IPS DF 19.7 (cell line): ENCODE results near the gene RC3H2.
"Not testable (repeated sequence)": the region's sequence is repeated elsewhere in the genome, so short reads cannot be mapped to it uniquely, and the experiment has no call there.

Source experiments
- DNase-seq: peaks from one replicate; pipeline ENCODE4 v3.0.0-alpha.2; 2013; ENCODE audit warnings: low read depth, low spot score

RC3H2 gene

GRCh38 chr9:122846371-122846940, 58.7 kb downstream of the RC3H2 start:
- DNase-seq = no peak

- DNase-seq = no peak
Observed at GRCh38 chr9:122845116-122845515, 60.0 kb downstream of the RC3H2 start.

GRCh38 chr9:122844137-122844536, 61.0 kb downstream of the RC3H2 start:
- no peak for DNase-seq

- no peak for DNase-seq
Observed at GRCh38 chr9:122841501-122841900, 63.7 kb downstream of the RC3H2 start.

DNA sequence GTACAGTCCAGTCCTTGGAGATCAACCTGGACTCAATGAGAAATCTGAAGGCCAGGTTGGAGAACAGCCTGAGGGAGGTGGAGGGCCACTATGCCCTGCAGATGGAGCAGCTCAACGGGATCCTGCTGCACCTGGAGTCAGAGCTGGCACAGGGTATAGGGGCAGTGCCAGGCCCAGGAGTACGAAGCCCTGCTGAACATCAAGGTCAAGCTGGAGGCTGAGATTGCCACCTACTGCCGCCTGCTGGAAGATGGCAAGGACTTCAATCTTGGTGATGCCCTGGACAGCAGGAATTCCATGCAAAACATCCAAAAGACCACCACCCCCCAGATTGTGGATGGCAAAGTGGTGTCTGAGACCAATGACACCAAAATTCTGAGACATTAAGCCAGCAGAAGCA, 66.7 kb downstream of the RC3H2 start:
- DNase-seq = not testable (repeated sequence)

- no peak for DNase-seq
Observed at GRCh38 chr9:122837266-122837850, 67.8 kb downstream of the RC3H2 start.

DNA sequence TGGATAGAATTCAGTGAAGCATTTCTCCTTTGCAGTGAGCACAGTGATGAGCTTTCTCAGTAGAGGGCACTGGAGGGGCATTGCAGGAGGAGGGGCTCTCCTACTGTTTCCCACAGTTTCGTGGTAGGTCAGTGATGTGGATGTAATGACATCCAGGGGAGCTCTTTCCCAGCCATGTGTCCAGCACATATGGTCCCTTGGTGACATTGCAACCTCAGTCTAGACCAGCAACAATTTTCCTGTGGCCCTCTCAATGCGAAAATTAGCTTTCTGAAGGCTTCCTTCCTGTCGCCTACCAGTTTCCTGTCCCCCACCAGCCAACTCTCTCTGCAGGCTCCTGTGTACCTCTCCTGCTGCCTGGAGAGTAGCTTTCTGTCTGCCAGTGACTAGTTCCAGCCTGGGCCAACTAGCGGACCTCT, 69.8 kb downstream of the RC3H2 start:
- no peak for DNase-seq

DNA sequence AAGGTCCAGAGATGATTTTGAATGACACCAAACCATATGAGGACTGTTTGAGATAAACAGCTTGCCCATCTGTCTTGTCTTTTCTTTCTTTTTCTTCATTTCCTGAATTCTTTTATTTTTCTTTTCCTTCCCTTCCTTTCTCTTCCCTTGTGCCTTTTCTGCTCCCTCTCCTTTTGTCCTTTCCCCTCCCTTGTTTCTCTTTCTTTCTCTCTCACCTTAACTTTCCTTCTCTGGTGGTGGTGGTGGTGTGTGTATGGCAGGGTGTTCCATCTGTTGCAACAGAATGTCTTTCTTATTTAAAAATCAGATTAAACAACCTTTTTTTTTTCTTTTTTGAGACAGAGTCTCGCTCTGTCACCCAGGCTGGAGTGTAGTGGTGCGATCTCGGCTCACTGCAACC, 73.0 kb downstream of the RC3H2 start:
- no peak for DNase-seq

GRCh38 chr9:122828965-122829284, 76.2 kb downstream of the RC3H2 start:
- DNase-seq = not testable (repeated sequence)

GRCh38 chr9:122827761-122828093, 77.4 kb downstream of the RC3H2 start:
- no peak for DNase-seq

DNA sequence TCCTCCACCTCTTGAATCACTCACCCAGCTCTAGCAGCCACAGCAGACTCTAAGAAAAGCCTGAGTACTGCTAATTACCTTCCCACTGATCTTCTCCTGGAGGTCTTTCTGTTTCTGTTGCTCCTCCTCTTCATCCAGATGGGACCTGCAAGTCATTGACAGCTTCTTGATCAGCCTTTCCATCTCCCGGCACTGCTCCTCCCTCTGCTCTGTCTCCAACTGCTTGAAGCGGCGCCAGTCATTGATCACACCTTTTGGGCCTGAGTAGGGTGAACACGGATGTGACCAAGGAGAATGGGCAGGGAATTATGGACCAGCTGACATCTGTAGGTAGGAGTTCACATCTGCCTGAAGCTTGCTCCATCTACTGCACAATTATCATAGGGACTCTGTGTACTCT, 82.2 kb downstream of the RC3H2 start:
- DNase-seq = no peak

DNA sequence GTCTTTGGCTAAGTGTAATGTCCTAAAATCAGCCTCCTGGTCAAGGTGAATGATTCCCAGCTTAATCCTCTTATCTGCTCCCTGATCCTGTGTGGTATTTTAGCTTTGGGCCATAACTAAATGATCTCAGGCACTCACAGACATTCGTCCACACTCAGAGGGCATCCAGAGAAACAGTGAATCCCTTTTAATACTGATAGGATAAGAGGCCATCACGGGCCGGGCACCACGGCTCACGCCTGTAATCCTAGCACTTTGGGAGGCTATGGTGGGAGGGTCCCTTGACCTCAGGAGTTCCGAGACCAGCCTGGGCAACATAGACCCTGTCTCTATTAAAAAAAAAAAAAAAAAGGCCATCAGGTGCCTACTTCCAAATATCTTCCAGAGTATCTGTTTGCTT, 83.1 kb downstream of the RC3H2 start:
- no peak for DNase-seq

GRCh38 chr9:122821278-122821943, 83.7 kb downstream of the RC3H2 start:
- DNase-seq = no peak

GRCh38 chr9:122820490-122820845, 84.7 kb downstream of the RC3H2 start:
- no peak for DNase-seq

GRCh38 chr9:122819791-122820489, 85.2 kb downstream of the RC3H2 start:
- DNase-seq = no peak

GRCh38 chr9:122819326-122819725, 85.8 kb downstream of the RC3H2 start:
- no peak for DNase-seq

GRCh38 chr9:122816163-122816867, 88.8 kb downstream of the RC3H2 start:
- DNase-seq = no peak

DNA sequence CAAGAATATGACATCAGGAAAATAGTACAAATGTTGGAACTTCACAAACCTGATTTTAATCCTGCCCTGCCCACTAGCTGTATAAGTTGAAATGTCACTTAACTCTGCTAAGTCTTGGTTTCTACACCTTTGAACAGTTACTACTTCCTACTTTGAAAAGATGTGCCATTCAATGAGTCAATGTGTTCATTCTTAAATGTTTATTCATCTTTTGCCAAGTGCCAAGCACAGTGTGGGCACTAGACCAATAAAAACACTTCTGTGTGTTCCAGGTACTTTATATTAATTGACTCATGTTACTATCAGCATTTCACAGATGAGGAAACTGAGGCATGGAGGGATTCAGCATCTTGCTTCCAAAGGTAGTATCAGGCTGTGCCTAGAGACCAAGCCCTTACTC, 89.6 kb downstream of the RC3H2 start:
- no peak for DNase-seq

DNA sequence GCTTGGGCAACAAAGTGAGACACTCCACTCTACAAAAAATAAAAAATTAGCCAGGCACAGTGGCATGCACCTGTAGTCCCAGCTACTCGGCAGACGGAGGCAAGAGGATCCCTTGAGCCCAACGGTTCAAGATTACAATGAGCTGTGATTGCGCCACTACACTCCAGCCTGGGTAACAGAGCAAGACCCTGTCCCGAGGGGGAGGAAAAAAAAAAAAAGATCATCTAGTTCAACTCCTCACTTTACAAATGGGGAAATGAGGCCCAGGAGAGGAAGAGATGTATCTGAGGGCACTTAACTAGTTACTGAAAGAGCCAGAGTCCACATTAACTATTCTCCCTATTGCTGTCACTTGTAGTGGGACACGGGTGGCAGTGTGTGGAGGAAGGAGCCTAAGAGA, 90.6 kb downstream of the RC3H2 start:
- no peak for DNase-seq

DNA sequence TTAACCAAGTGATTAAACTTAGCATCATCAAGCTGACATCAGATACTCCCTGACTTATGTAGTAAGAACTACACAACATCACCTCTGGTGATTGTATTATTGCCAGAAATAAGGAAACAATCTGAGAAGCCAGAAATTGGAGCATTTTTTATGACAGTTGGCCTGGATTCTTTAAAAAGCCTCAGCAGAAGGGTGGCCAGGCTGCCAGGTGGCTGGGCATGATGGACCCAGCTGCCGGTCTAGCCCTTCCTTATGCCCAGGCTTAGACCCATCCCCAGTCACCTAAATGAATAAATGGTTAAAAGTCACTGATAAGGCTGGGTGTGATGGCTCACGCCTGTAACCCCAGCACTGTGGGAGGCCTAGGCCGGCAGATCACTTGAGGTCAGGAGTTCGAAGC, 92.4 kb downstream of the RC3H2 start:
- no peak for DNase-seq

GRCh38 chr9:122810306-122810946, 94.7 kb downstream of the RC3H2 start:
- DNase-seq = peak; percentile 57

DNA sequence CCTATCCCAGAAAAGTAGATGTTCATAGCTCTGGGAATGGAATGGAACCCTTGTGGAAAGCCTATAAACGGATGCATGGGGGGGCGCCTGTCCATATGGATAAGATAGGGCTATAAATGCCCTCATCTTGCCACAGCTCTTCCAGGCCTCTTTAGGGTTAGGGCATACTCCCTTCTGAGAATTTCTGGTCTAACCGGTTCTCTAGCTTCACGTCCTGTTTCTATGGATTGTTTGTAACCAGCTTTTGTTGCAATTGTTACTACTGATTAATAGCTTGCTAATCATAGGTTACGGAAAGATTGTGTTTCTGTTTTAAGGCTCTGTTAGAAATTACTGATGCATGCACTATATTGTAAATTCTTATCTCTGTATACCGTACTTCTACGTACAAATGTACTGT, 95.9 kb downstream of the RC3H2 start:
- DNase-seq = not testable (repeated sequence)
